Esophagus mucosa (tissue), 1 donor: Measurements from ENCODE around the gene KRTAP10-12. TPM values are rescaled to one million over a fixed set of nuclear protein-coding genes. Genes with fewer than 3 reads are reported as not detected.
A peak's percentile ranks its signal among the peaks of the same experiment; 100 is the strongest.
"Not testable (repeated sequence)": the region's sequence is repeated elsewhere in the genome, so short reads cannot be mapped to it uniquely, and the experiment has no call there.

Experiments
- ATAC-seq: fragments of 200-7000 bp; cut with Tn5 transposase; one replicate; pipeline ENCODE4 v1.9.1; 2020
- total RNA-seq: library from RNA; stranded (reverse); gene quantifications from one replicate; pipeline ENCODE4 v1.2.4, GENCODE V29; 2023
- donor health status: DM: yes; HTN: yes; CAD: no.

The KRTAP10-12 gene, protein sequence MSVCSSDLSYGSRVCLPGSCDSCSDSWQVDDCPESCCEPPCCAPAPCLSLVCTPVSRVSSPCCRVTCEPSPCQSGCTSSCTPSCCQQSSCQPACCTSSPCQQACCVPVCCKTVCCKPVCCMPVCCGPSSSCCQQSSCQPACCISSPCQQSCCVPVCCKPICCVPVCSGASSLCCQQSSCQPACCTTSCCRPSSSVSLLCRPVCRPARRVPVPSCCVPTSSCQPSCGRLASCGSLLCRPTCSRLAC
- total RNA-seq, result not detected

DNA sequence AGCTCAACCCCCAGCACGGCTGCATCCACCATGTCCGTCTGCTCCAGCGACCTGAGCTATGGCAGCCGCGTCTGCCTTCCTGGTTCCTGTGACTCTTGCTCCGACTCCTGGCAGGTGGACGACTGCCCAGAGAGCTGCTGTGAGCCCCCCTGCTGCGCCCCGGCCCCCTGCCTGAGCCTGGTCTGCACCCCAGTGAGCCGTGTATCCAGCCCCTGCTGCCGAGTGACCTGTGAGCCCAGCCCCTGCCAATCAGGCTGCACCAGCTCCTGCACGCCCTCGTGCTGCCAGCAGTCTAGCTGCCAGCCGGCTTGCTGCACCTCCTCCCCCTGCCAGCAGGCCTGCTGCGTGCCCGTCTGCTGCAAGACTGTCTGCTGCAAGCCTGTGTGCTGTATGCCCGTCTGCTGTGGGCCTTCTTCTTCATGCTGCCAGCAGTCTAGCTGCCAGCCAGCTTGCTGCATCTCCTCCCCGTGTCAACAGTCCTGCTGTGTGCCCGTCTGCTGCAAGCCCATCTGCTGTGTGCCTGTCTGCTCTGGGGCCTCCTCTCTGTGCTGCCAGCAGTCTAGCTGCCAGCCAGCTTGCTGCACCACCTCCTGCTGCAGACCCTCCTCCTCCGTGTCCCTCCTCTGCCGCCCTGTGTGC is at the start of gene KRTAP10-12:
TSS of gene KRTAP10-12 (plus strand) at position 1 of the 639 bp plus-strand sequence. CDS start at position 31, 30 bp downstream.
- ATAC-seq, result not testable (repeated sequence)

DNA sequence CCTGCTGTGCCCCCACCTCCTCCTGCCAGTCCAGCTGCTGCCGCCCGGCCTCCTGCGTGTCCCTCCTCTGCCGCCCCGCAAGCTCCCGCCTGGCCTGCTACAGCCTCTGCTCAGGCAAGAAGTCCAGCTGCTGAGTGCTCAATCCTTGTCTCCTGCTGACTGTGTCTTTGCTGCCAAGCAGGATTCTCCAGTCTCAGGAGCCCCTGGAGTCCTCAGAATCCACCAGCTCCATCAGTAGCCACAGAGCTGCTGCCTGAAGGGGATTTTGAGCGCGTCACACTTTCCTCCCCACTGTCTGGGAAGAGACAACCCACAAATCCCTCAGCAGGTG is 49.8 kb upstream of the KRTAP10-12 start:
- no peak for ATAC-seq

DNA sequence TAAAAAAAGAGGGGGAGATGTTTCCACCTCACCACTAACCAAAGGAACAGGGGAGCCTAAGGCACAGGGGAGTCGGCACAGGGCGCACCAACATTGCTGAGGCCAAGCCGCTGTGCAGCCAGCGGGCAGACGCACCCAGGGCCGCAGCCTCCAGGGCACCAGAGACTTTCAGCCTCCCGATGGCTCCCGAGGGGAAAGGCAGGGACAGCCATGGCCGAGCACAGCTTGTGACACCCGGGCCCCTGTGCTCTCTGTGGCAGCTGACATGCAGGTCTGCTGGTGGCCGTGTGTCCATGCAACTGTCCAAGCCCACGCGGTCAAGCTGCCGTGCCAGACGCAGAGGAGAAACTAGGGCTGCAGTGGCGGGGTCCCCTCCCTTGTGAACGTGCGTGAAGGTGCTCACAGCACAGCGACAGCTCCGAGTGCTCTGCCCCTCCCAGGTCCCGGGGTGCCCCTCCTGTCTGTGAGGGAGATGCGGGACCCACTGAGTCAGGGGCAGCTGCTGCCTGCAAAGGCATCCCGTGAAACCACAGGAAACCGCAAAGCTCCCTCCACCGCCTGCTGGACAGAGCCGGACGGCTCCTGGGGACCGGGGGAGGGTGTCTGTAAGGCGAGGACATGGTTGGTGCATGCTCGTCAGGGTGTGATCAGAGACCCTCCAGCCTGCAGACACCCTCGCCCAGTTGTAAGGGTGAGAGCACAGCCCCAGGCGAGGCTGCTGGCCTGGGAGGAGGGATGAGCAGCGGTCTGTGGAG is 48.2 kb upstream of the KRTAP10-12 start:
- no peak for ATAC-seq

DNA sequence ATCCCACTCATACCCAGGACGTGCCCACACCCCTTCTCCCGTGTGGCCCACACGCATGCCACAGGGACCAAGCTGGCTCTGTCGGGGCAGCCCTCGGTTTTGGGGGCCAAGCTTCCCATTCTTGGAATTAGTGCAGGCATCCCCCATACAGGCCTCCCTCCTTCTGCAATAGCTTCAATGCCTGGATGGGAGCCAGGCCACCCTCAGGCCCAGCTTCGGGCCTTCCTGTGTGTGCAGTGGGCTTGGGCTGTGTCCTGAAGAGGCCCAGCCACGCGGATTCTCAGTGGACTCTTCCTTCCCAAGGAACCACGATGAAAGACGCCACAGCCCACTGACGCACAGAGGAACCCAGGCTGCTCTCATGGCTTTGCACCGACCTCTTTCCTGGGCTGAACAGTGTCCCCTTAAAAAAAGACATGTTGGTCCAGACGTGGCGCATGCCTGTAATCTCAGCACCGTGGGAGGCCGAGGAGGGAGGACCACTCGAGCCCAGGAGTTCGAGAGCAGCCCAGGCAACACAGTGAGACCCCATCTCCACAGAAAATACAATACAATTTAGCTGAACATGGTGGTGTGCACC is 47.4 kb upstream of the KRTAP10-12 start:
- no peak for ATAC-seq

DNA sequence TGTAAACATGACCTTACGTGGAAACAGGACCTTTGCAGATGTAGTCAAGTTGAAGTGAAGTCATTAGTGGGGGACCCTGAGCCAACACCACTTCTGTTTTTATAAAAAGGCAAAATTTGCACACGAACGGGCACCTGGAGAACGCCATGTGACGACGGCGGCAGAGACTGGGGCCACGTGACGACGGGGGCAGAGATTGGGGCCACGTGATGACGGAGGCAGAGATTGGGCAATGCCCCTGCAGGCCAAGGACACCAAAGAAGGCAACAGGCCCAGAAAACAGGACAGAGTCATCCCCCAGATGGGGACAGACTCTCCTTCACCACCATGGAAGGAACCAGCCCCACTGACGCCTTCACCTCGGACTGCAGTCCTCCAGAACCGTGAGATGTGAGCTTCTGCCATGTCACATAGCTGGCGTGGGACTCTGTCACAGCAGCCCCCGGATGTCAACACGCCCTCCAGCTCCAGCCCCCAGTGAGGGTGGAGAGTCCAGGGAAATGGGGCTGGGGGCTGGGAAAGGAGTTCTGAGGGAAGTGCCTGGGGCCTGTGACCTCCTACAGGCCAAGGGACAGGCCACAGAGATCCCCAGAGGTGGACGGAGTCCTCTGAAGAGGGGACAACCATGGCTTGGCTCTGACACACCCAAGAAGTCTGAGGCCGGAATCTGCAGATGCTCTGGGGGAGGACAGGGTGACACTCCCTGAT is 46.6 kb upstream of the KRTAP10-12 start:
- ATAC-seq, result no peak

DNA sequence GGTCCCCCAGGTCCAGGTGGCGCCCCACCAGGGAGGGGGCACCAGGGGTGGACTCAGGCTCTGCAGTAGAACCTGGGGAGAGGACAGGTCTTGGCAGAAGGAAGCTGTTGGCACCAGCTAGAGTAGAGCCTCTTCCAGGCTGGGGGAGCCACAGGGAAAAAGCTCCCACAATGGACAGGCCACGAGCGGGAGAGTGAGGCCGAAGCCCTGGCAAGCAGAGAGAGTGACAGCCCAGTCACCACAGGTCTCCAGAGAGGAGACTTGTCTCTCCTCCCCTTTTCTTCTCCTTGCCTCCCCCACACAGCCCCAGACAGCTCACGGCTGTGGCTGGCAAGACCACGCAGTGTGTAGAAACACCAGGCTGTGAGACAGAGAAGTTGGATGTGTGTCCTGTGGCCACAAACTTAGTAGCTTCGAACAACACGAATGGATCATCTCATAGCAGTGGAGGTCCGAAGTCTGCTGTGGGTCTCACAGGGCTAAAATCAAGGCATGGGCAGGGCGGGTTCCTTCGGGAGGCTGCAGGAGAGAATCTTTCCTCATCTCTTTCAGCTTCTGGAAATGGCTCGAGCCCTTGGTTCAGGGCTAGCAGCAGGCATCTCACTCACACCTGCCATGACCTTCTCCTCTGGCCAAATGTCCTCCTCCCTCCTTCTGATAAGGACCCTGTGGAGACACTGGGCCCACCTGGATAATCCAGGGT is 45.8 kb upstream of the KRTAP10-12 start:
- ATAC-seq, result no peak

DNA sequence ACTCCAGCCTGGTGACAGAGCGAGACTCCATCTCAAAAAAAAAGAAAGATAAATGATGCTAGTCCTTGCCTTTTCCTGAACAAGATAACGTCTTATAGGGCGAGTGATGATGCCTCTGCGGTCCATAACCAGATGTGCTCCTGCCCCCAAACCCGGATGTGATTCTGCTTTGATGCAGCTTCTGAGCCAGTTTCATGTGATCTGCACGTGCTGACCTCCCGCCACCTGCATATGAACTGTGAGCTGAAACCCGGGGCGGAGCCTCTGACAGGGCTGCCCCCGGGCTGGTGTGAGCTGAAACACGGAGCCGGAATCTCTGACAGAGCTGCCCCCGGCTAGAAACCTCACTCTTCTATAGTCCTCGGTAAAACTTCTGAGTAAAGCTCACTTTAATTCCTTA is 43.8 kb upstream of the KRTAP10-12 start:
- no peak for ATAC-seq

DNA sequence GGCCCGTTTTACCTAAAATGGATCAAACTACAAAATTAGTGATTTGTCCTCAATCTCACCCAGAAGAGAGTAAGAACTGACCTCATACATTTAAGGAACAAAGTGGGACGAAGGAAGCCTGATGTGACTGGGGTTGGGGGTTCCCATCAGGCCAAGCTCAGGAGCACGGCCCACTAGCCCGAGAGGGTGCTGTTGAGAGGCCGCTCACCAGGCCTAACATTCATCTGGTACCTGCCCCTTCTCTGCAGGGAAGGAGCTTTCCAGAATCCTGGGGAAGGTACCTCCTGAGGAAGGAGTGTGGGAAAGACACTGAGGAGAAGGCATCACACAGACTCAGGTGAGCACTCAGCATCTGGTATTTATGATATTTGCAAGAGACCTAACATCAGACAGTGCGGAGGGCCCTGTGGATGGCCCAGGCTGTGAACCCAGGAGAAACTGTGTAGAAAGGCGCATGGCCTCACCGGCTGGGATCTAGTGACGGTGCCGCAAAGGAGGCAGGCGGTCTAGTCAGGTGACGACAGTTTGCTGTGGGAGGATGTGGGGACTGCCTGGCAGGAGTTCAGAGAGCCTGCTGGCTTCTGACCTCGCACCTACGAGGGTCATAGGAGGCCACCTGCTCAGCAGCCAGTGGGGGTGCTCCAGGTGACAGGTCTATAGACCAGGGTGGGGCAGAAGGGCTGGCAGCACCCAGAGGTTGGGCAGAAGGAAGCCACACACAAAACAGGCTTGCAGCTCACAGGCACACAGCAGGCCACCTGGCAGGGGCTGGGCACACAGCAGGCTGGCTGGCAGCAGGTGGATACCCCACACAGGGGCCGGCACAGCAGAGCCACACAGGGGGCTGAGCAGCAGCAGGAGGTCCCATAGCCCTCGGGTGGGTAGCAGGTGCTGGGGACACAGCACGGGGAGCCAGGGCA is 43.1 kb upstream of the KRTAP10-12 start:
- ATAC-seq, result no peak

DNA sequence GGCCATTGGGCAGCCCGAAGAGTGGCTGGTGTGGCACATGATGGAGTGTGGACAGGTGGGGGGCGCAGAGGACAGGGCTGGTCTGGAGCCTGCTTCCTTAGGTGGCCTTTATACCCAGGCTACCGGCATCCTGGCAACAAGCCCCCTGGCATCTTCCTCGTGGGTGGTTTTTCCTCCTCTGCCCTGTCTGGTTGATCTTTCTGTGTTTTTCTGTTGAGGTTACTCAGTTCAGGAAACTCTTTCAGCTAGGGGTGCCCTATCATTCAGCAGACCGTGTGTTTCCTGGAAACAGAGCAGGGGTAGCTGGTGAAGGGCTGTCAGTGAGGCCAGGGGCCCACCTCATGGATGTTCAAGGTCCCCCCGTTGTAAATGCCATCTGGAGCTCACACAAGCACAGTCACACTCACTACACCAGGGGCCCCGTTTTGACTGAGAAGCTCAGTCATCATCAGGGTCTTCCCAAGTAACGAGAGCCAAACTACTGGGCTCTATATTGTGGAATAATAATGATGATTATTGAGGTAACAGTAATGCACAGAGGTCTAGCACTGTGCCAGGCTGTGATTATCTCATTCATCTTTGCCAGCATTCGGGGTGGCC is 42.3 kb upstream of the KRTAP10-12 start, which contains the start of gene KRTAP12-4:
TSS of gene KRTAP12-4 (minus strand) at position 84 of the 600 bp plus-strand sequence. CDS start at position 39, 45 bp downstream.
- ATAC-seq, result no peak

DNA sequence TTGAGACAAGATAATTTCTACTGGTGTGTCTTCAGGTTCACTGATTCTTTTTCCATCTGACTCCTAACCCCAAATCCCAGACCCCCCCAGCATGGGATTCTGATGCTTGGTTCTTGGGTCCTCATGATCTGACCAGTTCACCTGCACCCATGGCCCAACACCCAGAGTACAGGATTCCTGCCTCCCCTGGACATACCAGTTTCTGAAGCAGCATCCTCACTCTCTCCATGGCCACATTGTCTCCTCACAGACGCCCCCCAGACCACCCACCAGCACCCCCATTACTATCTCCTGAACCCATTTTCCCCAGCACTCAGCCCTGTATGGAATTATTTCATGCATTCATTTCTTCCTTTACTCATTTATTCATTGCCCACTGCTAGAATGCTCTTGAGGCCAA is 40.1 kb upstream of the KRTAP10-12 start:
- no peak for ATAC-seq

DNA sequence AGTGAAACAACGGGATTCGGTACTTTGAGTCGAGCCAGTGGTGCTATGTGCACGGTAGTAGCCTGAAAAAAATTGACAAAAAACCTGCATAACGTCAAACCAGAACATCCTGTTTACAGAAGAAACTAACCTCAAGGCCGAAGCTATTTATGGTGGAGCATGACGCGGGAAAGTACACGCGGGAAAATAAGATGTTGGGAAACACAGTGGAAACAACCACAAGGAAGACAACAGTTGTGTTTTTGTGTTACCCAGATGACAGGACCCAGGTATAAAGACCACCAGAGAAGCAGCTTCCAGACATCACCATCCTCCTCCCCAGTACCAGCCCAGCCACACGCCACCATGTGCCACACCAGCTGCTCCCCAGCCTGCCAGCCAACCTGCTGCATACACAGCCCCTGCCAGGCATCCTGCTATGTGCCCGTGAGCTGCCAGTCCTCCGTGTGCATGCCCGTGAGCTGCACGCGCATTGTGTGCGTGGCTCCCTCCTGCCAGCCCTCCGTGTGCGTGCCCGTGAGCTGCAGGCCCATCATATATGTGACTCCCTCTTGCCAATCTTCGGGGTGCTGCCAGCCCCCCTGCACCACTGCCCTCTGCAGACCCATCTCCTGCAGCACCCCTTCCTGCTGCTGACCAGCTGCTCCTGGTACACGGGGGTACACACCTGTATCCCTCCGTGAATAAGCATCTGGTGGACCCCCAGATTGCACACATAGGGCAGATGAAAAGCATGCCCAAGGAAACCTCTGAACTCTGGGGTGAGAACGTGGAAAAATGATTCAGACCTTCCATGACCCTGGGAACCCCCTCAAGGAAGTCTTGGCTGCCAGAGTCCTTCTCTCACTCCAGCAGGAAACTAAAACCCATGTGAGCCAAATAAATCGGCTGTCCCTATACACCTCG is 39.1 kb upstream of the KRTAP10-12 start, which contains the start of gene KRTAP12-3:
TSS of gene KRTAP12-3 (plus strand) at position 298 of the 906 bp plus-strand sequence. CDS start at position 346, 48 bp downstream.
- ATAC-seq, result no peak

DNA sequence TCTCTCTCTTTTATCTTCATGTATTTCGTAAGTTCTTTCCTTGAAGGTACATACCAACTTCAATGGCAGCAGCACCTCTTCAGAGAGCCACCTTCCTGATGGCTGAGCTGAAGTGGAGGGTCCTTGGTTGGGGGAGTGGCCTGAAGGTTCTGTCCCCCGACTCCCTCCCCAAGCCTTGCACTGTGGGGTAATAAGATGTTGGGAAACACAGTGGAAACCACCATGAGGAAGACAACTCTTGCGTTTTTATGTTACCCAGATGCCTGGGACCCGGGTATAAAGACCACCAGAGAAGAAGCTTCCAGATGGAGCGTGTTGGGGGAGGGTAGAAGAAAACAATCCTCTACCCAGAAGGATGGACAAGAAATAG is 38.4 kb upstream of the KRTAP10-12 start:
- no peak for ATAC-seq

DNA sequence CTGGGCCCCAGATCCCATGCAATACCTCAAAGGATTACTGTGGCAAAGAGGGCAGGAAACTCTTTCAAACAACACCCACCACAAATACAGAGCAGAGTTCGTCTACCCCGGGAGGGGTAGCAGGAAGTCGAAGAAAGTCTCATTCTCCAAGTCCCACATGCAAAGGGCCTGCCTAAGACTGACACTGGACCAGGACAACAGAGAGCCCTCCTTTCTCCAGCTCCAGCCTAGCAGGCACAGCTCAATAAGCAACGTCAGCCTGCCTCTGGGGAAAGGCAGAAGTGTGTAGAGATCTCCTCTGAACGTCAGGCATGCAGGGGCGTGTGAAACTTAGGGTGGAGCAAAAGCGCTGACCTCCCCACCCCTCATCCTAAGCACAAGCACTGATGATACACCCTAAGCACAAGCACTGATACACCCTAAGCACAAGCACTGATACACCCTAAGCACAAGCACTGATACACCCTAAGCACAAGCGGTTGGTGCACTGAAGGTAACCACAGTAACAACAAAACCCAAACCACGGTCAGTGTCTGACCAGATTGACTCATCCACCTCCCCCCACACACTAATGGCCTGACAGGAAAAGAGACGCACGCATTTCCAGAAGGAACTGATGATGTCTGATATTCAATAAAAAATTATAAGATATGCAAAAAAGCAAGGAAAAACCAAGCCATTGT is 37.9 kb upstream of the KRTAP10-12 start:
- no peak for ATAC-seq

DNA sequence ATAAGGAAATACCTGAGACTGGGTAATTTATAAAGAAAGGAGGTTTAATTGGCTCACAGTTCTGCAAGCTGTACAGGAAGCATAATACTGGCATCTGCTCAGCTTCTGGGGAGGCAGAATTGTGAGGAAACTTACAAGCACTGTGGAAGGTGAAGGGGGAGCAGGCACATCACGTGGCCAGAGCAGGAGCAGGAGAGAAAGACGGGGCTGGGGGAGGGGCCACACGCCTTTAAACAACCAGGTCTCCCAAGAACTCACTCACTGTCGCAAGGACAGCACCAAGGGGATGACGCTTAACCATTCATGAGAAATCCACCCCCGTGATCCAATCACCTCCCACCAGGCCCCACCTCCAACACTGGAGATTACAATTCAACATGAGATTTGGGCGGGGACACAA is 35.4 kb upstream of the KRTAP10-12 start:
- ATAC-seq, result not testable (repeated sequence)

DNA sequence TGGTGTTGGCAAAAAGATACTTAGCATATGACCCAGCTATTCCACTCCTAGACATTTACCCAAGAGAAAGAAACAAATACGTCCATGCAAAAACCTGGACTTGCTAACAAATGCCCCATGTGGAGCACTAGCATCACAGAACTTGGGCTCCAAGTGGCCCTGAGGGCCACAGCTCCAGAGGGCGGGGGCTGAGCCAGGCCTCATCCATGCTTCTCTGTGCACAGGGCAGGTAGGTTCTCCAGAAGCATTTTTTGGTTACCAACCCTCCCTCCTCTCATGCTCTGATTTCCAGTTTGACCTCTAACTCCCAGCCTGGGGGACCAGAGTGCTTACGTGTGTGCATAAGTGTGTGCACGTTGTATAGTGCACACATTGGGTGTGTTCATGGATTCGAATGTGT is 32.3 kb upstream of the KRTAP10-12 start:
- ATAC-seq, result no peak

DNA sequence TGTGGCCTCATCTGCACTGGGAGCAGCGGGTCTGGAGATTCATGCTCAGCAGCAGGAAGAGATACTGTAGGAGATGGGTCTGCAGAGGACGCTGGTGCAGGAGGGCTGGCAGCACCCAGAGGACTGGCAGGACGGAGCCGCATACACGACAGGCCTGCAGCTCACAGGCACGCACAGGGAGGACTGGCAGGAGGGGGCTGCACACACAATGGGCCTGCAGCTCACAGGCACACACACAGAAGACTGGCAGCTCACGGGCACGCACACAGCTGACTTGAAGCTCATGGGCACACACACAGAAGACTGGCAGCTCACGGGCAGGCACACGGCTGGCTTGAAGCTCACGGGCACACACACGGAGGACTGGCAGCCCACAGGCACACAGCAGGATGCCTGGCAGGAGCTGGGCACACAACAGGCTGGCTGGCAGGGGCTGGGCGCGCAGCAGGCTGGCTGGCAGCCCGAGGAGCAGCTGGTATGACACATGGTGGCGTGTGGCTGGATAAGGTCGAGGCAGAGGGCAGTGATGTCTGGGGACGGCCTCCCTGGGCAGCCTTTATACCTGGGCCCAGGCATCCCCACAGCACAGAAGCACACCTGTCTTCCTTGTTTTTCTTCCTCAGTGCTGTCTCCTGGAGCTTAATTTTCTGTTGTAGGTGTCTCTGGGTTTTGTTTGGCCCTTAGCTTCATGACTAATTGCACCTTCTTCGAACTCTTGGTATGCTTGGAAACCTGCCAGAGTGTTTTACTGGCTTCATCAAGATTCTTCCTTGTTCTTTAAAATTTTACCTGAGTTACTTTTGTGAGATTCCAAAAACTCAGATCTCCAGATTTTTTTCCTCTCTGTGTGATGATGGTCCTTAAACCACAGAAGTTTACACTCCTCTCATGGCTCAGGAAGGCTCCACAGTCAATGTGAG is 30.3 kb upstream of the KRTAP10-12 start, which contains the start of gene KRTAP12-2:
TSS of gene KRTAP12-2 (minus strand) at position 527 of the 920 bp plus-strand sequence. CDS start at position 486, 41 bp downstream.
- peak; percentile 41 for ATAC-seq

DNA sequence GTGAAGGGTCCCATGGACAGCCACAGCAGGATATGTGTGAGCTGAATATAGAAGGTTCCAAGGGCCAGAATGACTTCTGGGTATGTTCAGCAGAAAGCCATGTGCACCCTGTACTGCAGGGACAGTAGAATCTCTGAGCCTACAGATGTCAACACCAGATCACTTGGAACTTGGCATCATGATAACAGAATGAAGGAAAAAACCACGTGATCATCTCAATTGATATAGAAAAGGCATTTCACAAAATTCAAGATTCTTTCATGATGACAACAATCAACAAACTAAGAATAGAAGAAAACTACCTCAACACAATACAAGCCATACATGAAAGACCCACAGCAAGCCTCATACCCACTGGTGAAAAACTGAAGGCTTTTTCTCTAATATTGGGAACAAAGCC is 29.4 kb upstream of the KRTAP10-12 start:
- no peak for ATAC-seq
